HT1080 (cell line): ENCODE measurements around the gene HOXD1. TPM values are rescaled to one million over a fixed set of nuclear protein-coding genes. Genes with fewer than 3 reads are reported as not detected.

Source experiments
- DNase-seq: peaks from one replicate; pipeline ENCODE4 v3.0.0-alpha.2; 2015; ENCODE audit warnings: low read depth
- small RNA-seq: library from RNA; depleted of rRNA; stranded (forward); fragments of <200 nt; gene quantifications from one replicate; pipeline ENCODE3, GENCODE V24; 2014
- total RNA-seq: library from RNA; depleted of rRNA; stranded (reverse); fragments of >200 nt; shearing (Covaris generic); gene quantifications from 2 replicates; pipeline ENCODE4 v1.2.3, GENCODE V29; 2014; rRNA removed

HOXD1 gene
- total RNA-seq, 1 experiment from 2014 or later, result not detected

DNA sequence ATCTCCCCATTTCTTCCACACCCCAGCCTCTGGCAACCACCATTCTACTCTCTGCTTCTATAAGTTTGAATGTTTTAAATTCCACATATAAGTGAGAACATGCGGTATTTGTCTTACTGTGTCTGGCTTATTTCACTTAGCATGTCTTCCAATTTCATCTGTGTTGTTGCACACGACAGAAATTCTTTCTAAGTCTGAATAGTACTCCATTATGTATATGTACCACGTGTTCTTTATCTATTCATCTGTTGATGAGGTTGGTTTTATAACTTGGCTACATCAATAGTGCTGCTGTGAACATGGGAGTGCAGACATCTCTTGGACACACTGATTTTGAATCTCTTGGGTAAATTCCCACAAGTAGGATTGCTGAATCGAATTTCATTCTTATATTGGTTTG is 49.0 kb downstream of the HOXD1 start:
- no peak for DNase-seq

DNA sequence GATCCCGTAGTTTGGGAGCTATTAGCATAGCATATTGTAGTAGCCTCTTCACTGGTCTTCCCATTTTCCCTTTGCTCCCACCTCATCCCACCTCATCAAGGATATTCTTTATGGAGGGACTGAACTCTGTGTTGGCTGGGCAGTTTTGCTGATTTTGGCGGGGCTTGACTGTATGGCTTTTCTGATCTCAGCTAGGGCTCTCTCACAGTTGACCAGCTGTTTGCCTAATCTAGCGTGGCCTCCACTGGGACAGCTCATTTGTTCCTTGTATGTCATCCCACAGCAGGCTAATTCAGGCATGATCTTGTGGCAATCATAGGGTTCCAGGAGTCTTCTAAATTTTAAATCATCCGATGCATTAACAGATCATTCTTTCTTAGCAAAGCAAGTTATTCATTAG is 50.6 kb downstream of the HOXD1 start:
- DNase-seq, result no peak

DNA sequence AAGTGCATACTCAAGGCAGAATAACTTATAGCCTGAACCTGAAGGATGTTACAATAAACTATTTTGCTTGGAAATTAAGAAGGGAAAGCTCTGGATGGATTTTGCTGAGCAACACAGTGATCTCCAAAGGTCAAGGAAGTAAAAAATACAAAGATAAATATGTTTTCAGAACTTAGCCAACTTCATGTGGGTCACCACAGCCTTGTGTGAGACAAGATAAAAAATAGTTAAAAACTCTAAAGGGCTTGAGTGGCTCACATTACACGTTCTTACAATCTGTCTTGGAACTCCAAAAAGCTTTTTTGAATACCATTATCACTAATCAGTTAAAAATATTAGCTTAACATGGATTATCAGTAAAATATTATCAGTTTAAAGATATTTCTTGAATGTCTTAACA is 51.8 kb downstream of the HOXD1 start:
- no peak for DNase-seq

Small RNAs within 50 kb of the gene (small RNA-seq; reads per million reads assigned to genes)
- gene MIR10B, result 2.7 reads per million, percentile 85 among the genes with 10 or more reads in this experiment

Other genes with a start within 250 kb of the HOXD1 start
- gene LNPK, start 186.4 kb upstream of the HOXD1 start, total RNA-seq, result 24.6 and 29.6 TPM in 2 replicates
- gene EVX2, start 104.7 kb upstream of the HOXD1 start, total RNA-seq, result not detected in 2 replicates
- gene HOXD13, start 95.9 kb upstream of the HOXD1 start, total RNA-seq, result 2.6 and 3.2 TPM in 2 replicates
- 0.10 TPM in 1 of 2 replicates, not detected in the other for gene HOXD12, start 88.9 kb upstream of the HOXD1 start, total RNA-seq
- gene HOXD11, start 81.4 kb upstream of the HOXD1 start, total RNA-seq, result 6.4 and 8.9 TPM in 2 replicates
- 8.6 and 10.5 TPM in 2 replicates for gene HOXD10, start 71.9 kb upstream of the HOXD1 start, total RNA-seq
- 0.53 and 1.7 TPM in 2 replicates for gene HOXD9, start 65.9 kb upstream of the HOXD1 start, total RNA-seq
- gene HOXD8, start 59.0 kb upstream of the HOXD1 start, total RNA-seq, result 8.9 and 9.5 TPM in 2 replicates
- gene HOXD4, start 37.1 kb upstream of the HOXD1 start, total RNA-seq, result not detected in 2 replicates
- gene HOXD3, start 31.4 kb upstream of the HOXD1 start, total RNA-seq, result not detected in 2 replicates
- gene MTX2, start 80.8 kb downstream of the HOXD1 start, total RNA-seq, result 133 and 153 TPM in 2 replicates